Activated CD4-positive, CD25-positive, alpha-beta regulatory T cell treated with anti-CD3 and anti-CD28 coated beads, Interleukin-2, amount 50 U/mL, for 24 hours (primary cell): Measurements from ENCODE around the gene RREB1.

Experiments
- ATAC-seq, 2 donors: fragments of 150-1000 bp; cut with Tn5 transposase; one replicate each; pipeline ENCODE4 v1.10.0; 2021; ENCODE audit warnings: mild to moderate bottlenecking in 1 of 2, moderate library complexity in 1 of 2

RREB1 gene

GRCh38 chr6:7197747-7198146, 90.0 kb downstream of the RREB1 start:
- no peak for ATAC-seq

GRCh38 chr6:7198833-7199800, 91.4 kb downstream of the RREB1 start:
- ATAC-seq = no peak

GRCh38 chr6:7200598-7201443, 93.1 kb downstream of the RREB1 start:
- ATAC-seq = no peak

- no peak for ATAC-seq
Observed at GRCh38 chr6:7201444-7201731, 93.6 kb downstream of the RREB1 start.

GRCh38 chr6:7201732-7202541, 94.2 kb downstream of the RREB1 start:
- ATAC-seq = peak; percentile 58 to 72

GRCh38 chr6:7202950-7203349, 95.2 kb downstream of the RREB1 start:
- ATAC-seq = no peak

- ATAC-seq = no peak
Observed at GRCh38 chr6:7203939-7204338, 96.2 kb downstream of the RREB1 start.

- ATAC-seq = no peak
Observed at GRCh38 chr6:7204726-7205125, 97.0 kb downstream of the RREB1 start.

GRCh38 chr6:7207720-7208119, 100.0 kb downstream of the RREB1 start:
- ATAC-seq = no peak

- ATAC-seq = no peak
Observed at GRCh38 chr6:7213416-7213815, 105.7 kb downstream of the RREB1 start.

- no peak for ATAC-seq
Observed at GRCh38 chr6:7214468-7214867, 106.7 kb downstream of the RREB1 start.

GRCh38 chr6:7215131-7215530, 107.4 kb downstream of the RREB1 start:
- no peak for ATAC-seq

GRCh38 chr6:7215798-7216231, 108.1 kb downstream of the RREB1 start:
- no peak for ATAC-seq

- ATAC-seq = no peak
Observed at GRCh38 chr6:7216941-7217621, 109.3 kb downstream of the RREB1 start.

- ATAC-seq = no peak
Observed at GRCh38 chr6:7218406-7218988, 110.7 kb downstream of the RREB1 start.

GRCh38 chr6:7219310-7219709, 111.5 kb downstream of the RREB1 start:
- peak in 1 of 2 donors; percentile 30 for ATAC-seq

- ATAC-seq = no peak
Observed at GRCh38 chr6:7222197-7222596, 114.4 kb downstream of the RREB1 start.

- no peak for ATAC-seq
Observed at GRCh38 chr6:7224731-7225130, 117.0 kb downstream of the RREB1 start.

- ATAC-seq = no peak
Observed at GRCh38 chr6:7228662-7229375, 121.1 kb downstream of the RREB1 start.

- no peak for ATAC-seq
Observed at GRCh38 chr6:7229376-7230326, 121.9 kb downstream of the RREB1 start.
